Uterus (tissue), 4 donors: Measurements from ENCODE around the gene LIMS4. TPM values are rescaled to one million over a fixed set of nuclear protein-coding genes. Genes with fewer than 3 reads are reported as not detected.

Experiments
- small RNA-seq: library from RNA; depleted of rRNA; stranded (forward); fragments of <200 nt; gene quantifications from one replicate; pipeline ENCODE3, GENCODE V24; 2016
- total RNA-seq, 4 donors: library from RNA; depleted of rRNA in 3 of 4; stranded (reverse); fragments of >200 nt in 3 of 4; gene quantifications; one replicate each; pipeline versions ENCODE4 v1.1.0 to v1.2.4, GENCODE V29; 2014 to 2023
- donor health status: DM: yes; HTN: yes; CAD: no.

The LIMS4 gene
- total RNA-seq, 4 donors from 2014 or later: 5.6 to 11.3 (median 6.4) TPM; not detected in 1

Small RNA genes lying within 50 kb of the gene (small RNA-seq; reads per million reads assigned to genes)
- not detected for gene AC108938.1

Other genes with a start within 250 kb of the LIMS4 start
- gene RGPD6, start 104.4 kb upstream of the LIMS4 start, total RNA-seq: 100 to 1,000 TPM in 2 of 4 donors, 10 to 100 TPM in 2; 47.1 to 142 (median 89.1) TPM
- gene BUB1, start 205.2 kb upstream of the LIMS4 start, total RNA-seq: 10 to 100 TPM in 1 of 4 donors, 1 to 10 TPM in 1, under 1 TPM in 1, not detected in 1; 0.67 to 29.0 (median 1.2) TPM